HCT116 (cell line): ENCODE results near the gene WDR82.

Source experiments
- CEBPB ChIP-seq: IDR thresholded peaks from 2 replicates; pipeline ENCODE4 v1.6.1; 2012; ENCODE audit warnings: low read depth
- EGR1 ChIP-seq: IDR thresholded peaks from 2 replicates; pipeline ENCODE4 v1.6.1; 2012; ENCODE audit warnings: low read depth
- EZH2 ChIP-seq: fragments of 200-600 bp; sonication (generic); IDR thresholded peaks from 2 replicates; pipeline ENCODE4 v1.6.1; 2017; ENCODE audit warnings: antibody characterized with exemption, mixed run types
- POLR2A ChIP-seq: IDR thresholded peaks from 2 replicates; pipeline ENCODE4 v1.7.0; 2011; ENCODE audit warnings: borderline replicate concordance; ENCODE audit not compliant: insufficient read depth, insufficient read length; ENCODE audit errors: extremely low read depth
- POLR2AphosphoS5 ChIP-seq: IDR thresholded peaks from 2 replicates; pipeline ENCODE4 v1.6.1; 2011; ENCODE audit warnings: mild to moderate bottlenecking, low read depth, low read length, moderate library complexity
- RAD21 ChIP-seq: IDR thresholded peaks from 2 replicates; pipeline ENCODE4 v1.6.1; 2012; ENCODE audit warnings: low read depth, mild to moderate bottlenecking
- SP1 ChIP-seq: IDR thresholded peaks from 2 replicates; pipeline ENCODE4 v1.6.1; 2012; ENCODE audit warnings: low read depth
- SRF ChIP-seq: IDR thresholded peaks from 2 replicates; pipeline ENCODE4 v1.6.1; 2012; ENCODE audit warnings: low read depth
- ZNF274 ChIP-seq: fragments of 200-500 bp; sonication (Bioruptor generic); IDR thresholded peaks from 2 replicates; pipeline ENCODE4 v1.6.1; 2014; ENCODE audit warnings: mild to moderate bottlenecking, low read depth, low read length, inconsistent platforms
- TF ChIP-seq, protein P1 (sequence below), 3 experiments: fragments of 200-600 bp in 1 of 3; sonication (generic) in 1 of 3; IDR thresholded peaks in 2 of 3; conservative IDR thresholded peaks in 1 of 3; 2 replicates each; pipeline ENCODE4 v1.5.1; 2012 to 2017; ENCODE audit warnings: low read depth in 2 of 3, low read length in 2 of 3, antibody characterized with exemption in 1 of 3, borderline replicate concordance in 1 of 3, control low read depth in 1 of 3, mild to moderate bottlenecking in 1 of 3, mixed read lengths in 1 of 3, mixed run types in 1 of 3, moderate library complexity in 1 of 3; ENCODE audit not compliant: insufficient read depth in 1 of 3
- TF ChIP-seq, protein P2 (sequence below): IDR thresholded peaks from 2 replicates; pipeline ENCODE4 v1.6.1; 2012; ENCODE audit warnings: low read depth

DNA sequence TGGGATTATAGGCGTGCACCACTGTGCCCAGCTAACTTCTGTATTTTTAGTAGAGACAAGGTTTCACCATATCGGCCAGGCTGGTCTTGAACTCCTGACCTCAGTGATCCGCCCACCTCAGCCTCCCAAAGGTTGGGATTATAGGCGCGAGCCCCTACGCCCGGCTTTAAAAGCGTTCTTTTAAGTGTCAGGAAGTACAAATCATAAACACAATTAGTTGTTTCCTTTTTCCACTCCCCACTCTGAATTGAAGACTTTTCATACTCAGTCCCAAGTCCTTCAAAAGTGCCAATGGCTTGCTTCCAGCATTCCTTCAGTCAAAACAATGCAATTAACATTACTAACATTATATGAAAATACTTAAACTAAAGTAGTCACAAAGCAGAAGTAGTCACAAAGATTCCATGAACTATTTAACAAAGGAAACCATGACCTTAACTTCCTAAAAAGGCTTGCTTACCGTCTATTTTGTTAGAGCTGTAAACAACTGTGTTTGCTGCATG is 8.1 kb downstream of the WDR82 start:
- TF ChIP-seq, protein P1, sequence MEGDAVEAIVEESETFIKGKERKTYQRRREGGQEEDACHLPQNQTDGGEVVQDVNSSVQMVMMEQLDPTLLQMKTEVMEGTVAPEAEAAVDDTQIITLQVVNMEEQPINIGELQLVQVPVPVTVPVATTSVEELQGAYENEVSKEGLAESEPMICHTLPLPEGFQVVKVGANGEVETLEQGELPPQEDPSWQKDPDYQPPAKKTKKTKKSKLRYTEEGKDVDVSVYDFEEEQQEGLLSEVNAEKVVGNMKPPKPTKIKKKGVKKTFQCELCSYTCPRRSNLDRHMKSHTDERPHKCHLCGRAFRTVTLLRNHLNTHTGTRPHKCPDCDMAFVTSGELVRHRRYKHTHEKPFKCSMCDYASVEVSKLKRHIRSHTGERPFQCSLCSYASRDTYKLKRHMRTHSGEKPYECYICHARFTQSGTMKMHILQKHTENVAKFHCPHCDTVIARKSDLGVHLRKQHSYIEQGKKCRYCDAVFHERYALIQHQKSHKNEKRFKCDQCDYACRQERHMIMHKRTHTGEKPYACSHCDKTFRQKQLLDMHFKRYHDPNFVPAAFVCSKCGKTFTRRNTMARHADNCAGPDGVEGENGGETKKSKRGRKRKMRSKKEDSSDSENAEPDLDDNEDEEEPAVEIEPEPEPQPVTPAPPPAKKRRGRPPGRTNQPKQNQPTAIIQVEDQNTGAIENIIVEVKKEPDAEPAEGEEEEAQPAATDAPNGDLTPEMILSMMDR (IDR thresholded peaks at IDR 0.05 in 2 of 3, conservative IDR thresholded peaks at IDR 0.05 in 1 of 3; ENCODE audit: borderline replicate concordance in 1 of 3, insufficient read depth in 1 of 3, low read depth in 2 of 3, low read length in 2 of 3), result no peak
- TF ChIP-seq POLR2A (no peak), ZNF274 (no peak), EGR1 (no peak), SP1 (no peak), POLR2AphosphoS5 (no peak), CEBPB (no peak), SRF (no peak), EZH2 (no peak), RAD21 (no peak)
- TF ChIP-seq, protein P2, sequence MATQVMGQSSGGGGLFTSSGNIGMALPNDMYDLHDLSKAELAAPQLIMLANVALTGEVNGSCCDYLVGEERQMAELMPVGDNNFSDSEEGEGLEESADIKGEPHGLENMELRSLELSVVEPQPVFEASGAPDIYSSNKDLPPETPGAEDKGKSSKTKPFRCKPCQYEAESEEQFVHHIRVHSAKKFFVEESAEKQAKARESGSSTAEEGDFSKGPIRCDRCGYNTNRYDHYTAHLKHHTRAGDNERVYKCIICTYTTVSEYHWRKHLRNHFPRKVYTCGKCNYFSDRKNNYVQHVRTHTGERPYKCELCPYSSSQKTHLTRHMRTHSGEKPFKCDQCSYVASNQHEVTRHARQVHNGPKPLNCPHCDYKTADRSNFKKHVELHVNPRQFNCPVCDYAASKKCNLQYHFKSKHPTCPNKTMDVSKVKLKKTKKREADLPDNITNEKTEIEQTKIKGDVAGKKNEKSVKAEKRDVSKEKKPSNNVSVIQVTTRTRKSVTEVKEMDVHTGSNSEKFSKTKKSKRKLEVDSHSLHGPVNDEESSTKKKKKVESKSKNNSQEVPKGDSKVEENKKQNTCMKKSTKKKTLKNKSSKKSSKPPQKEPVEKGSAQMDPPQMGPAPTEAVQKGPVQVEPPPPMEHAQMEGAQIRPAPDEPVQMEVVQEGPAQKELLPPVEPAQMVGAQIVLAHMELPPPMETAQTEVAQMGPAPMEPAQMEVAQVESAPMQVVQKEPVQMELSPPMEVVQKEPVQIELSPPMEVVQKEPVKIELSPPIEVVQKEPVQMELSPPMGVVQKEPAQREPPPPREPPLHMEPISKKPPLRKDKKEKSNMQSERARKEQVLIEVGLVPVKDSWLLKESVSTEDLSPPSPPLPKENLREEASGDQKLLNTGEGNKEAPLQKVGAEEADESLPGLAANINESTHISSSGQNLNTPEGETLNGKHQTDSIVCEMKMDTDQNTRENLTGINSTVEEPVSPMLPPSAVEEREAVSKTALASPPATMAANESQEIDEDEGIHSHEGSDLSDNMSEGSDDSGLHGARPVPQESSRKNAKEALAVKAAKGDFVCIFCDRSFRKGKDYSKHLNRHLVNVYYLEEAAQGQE, result no peak
